Erythroblast (primary cell): ENCODE measurements around the gene FOXS1.

Experiments used
- DNase-seq, 2 experiments: peaks; one replicate each; lab custom pipeline; 2025; lab: John Stamatoyannopoulos, UW
- GATA1 ChIP-seq: IDR thresholded peaks from 2 replicates; pipeline ENCODE4 v1.6.1; 2011; ENCODE audit warnings: low read depth, mild to moderate bottlenecking, control low read depth, low read length, moderate library complexity
- POLR2A ChIP-seq: IDR thresholded peaks from 2 replicates; pipeline ENCODE4 v1.6.1; 2011; ENCODE audit warnings: mild to moderate bottlenecking, low read length

Gene FOXS1

DNA sequence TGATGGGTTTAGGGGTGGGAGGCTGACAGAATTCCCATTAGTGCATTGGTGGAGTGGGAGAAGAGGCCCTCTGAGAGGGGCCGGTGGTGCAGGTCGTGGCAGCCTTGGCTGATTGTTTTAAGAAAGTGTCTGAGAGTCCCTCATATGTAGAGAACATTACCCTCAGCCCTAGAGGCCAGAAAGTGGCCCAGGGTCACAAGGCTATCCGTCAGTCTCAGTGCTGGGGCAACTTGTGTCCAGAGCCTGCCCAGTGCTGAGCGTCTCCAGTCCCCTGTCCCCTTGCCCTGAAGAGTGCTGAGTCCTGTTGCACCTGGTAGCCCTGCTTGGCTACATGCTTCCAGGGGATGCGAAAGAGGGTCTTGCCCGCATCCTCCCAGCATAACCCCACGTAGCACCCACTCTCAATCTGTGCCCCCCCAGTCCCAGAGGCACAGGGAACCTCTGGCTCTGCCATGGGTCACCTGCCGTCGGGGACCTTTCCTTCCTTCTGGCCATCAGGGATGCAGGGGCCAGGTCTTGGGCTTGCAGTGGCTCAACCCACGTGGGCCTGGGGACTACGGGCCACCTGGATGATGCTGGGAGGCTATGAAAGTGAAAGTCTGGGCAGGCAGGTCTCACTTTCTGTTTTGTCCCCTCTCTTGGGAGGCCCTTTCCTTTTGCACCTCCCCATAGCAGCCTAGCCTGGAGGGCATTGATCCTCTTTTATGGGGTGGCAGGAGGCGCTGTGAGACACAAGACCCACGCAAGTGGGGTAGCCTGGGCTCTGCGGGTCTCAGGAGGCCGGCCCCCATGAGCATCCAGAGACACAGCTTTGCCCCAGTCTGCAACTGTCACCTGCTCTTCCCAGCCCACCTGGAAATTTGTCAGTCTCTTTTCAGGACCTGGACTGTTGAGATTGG is 12.7 kb upstream of the FOXS1 start:
- DNase-seq, result no peak
- TF ChIP-seq GATA1, result no peak
- TF ChIP-seq POLR2A, result no peak

DNA sequence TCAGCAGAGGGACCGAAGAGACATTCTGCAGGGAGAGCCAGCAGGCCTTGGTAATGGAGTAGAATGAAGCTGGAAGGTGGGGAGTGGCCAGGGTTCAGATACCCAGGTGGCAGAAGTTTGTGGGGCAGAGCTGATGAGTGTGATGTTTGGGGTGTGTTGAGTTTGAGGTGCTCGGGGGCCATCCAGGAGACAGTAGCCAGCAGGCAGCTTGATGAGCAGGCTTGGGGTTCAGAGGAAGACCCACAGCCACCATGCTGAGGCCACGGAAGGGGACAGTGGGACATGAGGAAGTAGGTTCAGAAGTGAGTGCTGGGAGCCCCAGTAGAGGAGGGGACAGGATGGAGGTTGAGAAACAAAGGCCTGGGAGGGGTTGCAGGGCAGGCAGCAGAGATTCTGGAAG is 11.1 kb upstream of the FOXS1 start:
- TF ChIP-seq GATA1 (no peak), POLR2A (no peak)
- no peak for DNase-seq

DNA sequence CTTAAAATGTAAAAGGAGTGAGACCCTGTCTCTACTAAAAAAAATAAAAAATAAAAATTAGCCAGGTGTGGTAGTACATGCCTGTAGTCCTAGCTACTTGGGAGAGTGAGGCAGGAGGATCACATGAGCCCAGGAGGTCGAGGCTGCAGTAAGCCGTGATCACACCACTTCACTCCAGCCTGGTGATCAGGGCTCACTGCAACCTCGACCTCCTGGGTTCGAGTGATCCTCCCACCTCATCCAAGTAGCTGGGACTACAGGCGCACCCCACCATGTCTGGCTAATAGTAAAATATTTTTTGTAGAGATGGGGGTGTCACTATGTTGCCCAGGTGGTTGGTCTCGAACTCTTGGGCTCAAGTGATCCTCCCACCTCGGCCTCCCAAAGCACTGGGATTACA is 8.1 kb upstream of the FOXS1 start:
- DNase-seq, result no peak
- TF ChIP-seq GATA1, result no peak
- no peak for TF ChIP-seq POLR2A

DNA sequence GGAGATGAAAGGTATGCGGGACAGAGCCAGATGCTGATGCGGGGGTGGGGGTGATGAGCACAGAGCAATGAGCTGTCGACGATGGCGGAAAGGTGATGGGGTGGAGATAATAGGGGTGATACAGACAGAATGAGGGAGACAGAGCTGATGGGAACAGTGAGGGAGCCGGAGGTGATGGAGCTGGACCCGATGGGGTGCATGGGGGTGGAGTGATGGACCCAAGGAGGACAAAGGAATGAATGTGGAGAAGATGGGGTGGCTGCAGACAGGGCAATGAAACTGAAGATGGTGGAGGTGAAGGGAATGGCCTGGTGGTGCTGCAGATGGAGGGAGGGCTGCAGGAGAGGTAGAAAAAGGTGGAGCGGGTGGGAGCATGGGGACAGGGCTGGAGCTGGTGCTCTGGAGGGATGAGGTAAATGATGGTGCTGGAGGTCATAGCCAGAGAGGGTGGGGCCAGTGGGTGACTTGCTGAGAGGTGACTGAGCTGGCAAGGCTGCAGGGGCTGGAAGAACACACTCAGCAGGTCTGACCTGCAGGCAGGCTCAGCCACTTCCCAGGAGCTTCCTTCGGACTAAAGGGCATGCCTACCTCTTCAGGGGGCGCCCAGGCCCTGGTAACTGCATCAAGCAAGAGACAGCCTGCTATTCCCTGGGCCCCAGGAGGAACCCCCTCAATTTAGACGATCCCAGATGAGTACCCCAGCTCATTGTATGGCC is 6.0 kb upstream of the FOXS1 start:
- DNase-seq, result no peak
- TF ChIP-seq GATA1, result no peak
- TF ChIP-seq POLR2A, result no peak

DNA sequence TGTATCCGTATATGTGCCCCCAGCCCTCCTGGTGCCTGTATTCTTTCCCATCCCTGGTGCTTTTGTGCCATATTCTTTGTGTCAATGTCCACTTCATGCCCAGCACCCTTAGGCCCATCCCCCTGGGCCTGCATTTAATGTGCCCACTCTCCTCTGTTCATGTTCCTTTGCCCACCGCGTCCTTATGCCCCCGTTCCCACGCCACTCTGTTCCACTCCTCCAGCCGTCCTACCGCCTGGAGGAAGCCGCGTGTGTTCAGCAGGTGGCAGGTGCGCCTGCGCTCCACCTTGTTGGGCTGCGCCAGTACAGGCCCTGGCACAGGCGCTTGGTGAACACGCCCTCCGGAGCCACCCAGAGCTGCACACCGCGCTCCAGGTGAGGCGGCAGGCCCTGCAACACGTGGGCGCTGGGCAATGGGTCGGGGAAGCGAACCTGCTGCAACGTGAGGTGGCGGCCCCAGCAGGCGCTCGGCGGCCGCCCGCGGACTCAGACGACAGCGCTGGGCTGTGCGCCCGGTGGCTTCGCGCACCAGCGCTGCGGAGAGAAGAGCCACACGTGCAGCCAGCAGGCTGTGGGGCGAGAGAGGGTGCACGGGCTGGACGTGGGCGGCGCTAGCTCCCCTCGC is 4.0 kb upstream of the FOXS1 start:
- DNase-seq, result no peak
- TF ChIP-seq POLR2A (no peak), GATA1 (no peak)

DNA sequence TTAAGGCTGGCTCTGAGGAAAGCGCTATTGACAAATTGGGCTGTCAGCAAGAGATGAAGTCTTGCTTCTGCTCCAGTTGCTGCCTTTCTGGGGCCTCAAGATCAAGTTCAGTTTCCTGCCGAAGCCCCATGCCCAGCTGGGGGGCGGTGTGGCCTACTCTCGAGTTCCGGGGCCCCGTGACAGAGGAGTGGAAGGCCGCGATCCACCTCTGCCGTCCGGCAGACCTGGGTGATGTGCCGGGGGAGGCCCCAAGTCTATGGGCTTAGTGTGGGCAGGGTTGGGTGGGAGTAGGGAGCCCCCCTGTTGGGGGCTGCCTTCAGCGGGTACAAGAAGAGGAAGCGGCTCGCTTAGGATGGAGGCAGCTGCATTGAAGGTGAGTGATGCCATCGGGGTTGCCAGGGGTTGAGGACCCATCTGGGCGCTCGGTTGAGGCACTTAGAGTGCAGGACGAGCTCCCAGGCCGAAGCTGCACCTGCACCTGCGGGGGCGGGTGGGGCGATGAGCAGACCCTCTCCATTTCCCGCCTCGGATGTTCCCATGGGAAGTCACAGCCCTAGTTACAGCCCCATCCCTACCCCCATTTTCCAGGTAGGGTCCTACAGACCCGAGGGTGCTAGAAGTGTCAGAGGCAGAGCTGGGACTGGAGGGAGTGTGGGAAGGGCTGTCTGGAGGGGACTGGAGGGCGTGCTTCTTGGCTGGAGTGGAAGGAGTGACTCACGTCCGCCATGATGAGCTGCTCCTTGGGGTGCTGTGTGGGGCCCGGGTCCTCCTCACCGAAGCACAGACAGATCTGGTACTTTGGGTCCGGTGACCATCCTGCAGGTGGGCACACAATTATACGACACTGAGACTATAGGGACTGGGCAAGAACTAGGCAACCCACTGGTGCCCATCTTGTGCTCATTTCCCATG is 2.9 kb upstream of the FOXS1 start:
- TF ChIP-seq GATA1, result no peak
- TF ChIP-seq POLR2A, result no peak
- no peak for DNase-seq

DNA sequence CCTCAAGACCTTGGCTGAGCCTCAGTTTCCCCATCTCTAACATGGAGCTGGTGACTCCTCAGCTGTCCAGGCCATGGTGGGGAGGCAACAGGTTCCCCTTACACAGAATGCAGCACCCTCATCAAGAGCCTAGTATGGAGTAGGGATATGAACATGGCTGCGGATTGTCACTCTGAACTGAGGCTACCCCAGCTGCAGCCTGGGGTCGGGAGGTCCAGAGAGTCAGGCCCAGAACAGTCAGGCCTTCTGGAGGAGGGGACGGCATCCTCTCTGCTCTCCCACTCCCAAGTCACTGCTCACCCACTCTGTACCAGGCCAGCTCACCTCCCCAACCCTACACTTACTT is 1.4 kb upstream of the FOXS1 start:
- TF ChIP-seq GATA1, result no peak
- TF ChIP-seq POLR2A, result no peak
- no peak for DNase-seq

DNA sequence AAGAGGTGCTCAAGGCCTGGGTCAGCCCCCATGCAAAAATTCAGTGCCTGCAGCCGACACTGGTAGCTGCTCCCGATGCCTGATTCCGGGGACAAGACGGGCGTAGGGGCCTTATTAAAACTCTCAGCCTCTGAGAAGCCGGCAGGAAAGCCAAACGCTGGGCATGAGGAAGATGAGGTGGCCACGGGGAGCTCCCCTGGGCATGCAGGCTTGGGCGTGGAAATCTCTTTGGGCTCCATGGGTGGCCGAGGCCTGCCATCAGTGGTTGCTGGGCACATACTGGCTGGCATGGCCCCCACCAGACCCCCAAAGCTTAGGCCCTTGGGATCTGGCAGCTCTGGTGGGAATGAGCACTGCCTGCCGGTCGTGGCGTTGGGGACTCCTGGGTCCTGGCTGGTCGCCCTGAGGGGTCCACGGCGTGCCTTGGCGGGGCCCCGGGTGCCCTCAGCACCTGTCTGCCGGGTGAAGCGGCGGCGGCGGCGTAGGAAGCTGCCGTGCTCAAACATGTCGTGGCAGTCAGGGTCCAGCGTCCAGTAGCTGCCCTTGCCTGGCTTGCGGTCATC is 586 bp downstream of the FOXS1 start:
- no peak for TF ChIP-seq GATA1
- no peak for TF ChIP-seq POLR2A
- DNase-seq, result no peak

DNA sequence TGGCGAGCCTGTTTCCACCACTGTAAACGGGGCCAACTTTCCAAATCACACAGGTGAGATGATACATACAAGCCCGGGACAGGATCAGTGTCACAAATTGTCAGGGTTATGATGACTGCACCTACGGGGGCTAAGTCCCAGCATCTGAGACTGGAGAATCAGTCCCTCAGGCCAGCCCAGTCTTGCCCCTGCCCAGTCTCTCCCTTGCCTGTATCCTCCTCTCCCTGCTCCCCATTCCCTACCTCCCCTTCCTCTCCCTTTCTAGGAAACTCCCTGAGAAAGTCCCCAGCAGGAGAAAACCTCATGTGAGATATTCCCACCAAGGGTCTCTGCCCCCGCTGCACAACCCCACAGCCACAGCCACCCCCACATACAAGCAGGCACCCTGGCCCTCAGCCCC is 1.5 kb downstream of the FOXS1 start:
- DNase-seq, result no peak
- TF ChIP-seq POLR2A (no peak), GATA1 (no peak)

DNA sequence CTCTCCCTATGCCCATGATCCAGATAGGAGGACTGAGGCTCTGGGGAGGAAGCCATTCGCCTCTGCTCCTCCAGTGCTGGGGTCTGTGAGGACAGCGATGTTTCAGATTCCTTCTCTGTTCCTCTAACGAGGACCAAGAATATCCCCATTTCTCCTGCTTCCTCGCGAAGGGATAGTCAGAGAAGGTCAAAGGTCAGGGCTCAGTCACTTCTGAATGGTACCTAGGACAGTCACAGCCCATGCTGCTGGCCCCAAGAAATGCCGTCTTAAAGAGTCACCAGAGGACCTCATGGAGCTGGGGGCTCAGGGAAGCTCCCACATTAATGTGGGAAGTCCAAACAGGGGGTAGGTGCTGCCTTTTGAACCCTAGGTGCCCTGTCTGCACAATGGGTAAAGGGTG is 2.1 kb downstream of the FOXS1 start:
- DNase-seq, result no peak
- TF ChIP-seq GATA1, result no peak
- TF ChIP-seq POLR2A, result no peak

DNA sequence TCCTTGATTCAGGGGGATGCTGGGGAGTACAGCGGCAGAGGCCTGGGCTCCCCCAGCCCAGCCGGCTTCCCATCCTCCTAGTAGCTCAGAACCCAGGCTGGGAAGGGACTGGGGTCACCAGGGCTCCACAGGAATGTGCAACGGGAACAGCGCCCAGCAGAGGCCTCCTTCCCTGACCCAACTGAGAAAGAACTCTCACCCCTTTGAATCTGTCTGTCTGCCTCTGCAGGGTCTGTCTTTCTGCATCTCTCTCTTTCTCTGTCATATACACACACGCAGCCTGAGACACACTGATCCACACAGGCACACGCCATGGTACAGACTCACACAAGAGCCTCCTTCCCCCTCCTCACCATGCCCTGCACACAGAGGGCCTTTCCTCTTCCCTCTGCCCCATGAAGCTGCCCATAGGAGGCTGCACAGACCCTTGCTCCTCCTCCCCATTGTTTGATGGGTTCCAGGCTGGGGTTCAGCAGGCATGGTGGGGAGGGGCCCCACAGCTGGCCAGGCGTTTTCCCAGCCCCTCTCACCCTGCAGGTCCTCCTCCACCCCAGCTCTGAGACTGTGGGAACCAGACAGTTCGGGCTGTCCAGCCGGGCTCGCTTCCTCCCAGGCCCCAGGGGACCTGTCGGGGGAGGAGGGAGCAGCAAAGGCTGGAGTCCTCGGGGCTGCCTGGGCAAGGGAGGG is 2.8 kb downstream of the FOXS1 start:
- TF ChIP-seq GATA1 (no peak), POLR2A (no peak)
- DNase-seq, result no peak

DNA sequence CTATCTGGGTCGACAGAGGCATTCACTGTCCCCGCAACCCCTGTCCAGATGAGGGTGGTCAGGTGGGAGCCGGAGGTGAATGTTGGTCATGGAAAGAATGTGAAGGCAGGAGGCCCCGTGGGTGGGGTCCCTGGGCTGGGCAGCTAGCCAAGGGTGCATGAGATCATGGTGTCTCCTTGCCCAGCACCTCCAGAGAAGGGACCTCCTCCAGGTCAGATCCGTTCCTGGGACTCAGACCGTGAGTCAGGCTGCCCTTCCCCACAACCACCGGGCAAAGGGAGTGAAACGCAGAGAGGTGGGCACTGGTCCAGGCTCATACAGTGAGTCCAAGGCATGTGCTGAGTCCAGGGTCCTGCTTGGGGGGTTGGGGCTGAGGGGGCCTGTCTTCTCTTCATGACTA is 3.5 kb downstream of the FOXS1 start:
- peak in 1 of 2 experiments; percentile 20 for DNase-seq
- TF ChIP-seq POLR2A (no peak), GATA1 (no peak)
